ENCODE measurements around the gene PCDH18.

The PCDH18 gene

GRCh38 chr4:137530176-137530575 lies 2.1 kb downstream of the PCDH18 start:
- DNase-seq (ENCODE audit: low read depth) = no peak
- TF ChIP-seq CTCF (IDR thresholded peaks at IDR 0.05; ENCODE audit: insufficient read depth, low read depth, low read length, missing control alignments) = no peak
- no peak overlapping the region for H3K4me3 ChIP-seq (ENCODE audit: low read length)

GRCh38 chr4:137529432-137529831 lies 2.9 kb downstream of the PCDH18 start:
- no peak for DNase-seq (ENCODE audit: low read depth)
- no peak for TF ChIP-seq CTCF (IDR thresholded peaks at IDR 0.05; ENCODE audit: insufficient read depth, low read depth, low read length, missing control alignments)
- no peak overlapping the region for H3K4me3 ChIP-seq (ENCODE audit: low read length)

GRCh38 chr4:137528673-137529072 lies 3.6 kb downstream of the PCDH18 start:
- no peak overlapping the region for H3K4me3 ChIP-seq (ENCODE audit: low read length)
- TF ChIP-seq CTCF (IDR thresholded peaks at IDR 0.05; ENCODE audit: insufficient read depth, low read depth, low read length, missing control alignments) = no peak
- no peak for DNase-seq (ENCODE audit: low read depth)

- no peak for TF ChIP-seq CTCF (IDR thresholded peaks at IDR 0.05; ENCODE audit: insufficient read depth, low read depth, low read length, missing control alignments)
- no peak overlapping the region for H3K4me3 ChIP-seq (ENCODE audit: low read length)
Observed at GRCh38 chr4:137526681-137527080, 5.6 kb downstream of the PCDH18 start.

GRCh38 chr4:137524725-137525369 lies 7.4 kb downstream of the PCDH18 start:
- H3K4me3 ChIP-seq (ENCODE audit: low read length) = no peak overlapping the region
- DNase-seq (ENCODE audit: low read depth) = no peak
- TF ChIP-seq CTCF (IDR thresholded peaks at IDR 0.05; ENCODE audit: insufficient read depth, low read depth, low read length, missing control alignments) = no peak

More at GRCh38 chr4:137526681-137527080, 5.6 kb downstream of the PCDH18 start:
- DNase-seq (ENCODE audit: low read depth) = peak; percentile 46

- H3K4me3 ChIP-seq (ENCODE audit: low read length) = no peak overlapping the region
- TF ChIP-seq CTCF (IDR thresholded peaks at IDR 0.05; ENCODE audit: insufficient read depth, low read depth, low read length, missing control alignments) = no peak
Observed at GRCh38 chr4:137523329-137523728, 9.0 kb downstream of the PCDH18 start.

GRCh38 chr4:137521053-137521452 lies 11.2 kb downstream of the PCDH18 start:
- no peak for TF ChIP-seq CTCF (IDR thresholded peaks at IDR 0.05; ENCODE audit: insufficient read depth, low read depth, low read length, missing control alignments)
- no peak overlapping the region for H3K4me3 ChIP-seq (ENCODE audit: low read length)
- DNase-seq (ENCODE audit: low read depth) = no peak

More at GRCh38 chr4:137523329-137523728, 9.0 kb downstream of the PCDH18 start:
- DNase-seq (ENCODE audit: low read depth) = no peak

Measured in epithelial cell of esophagus (primary cell).